ENCODE data around the gene PHOSPHO2. TPM values are rescaled to one million over a fixed set of nuclear protein-coding genes. Genes with fewer than 3 reads are reported as not detected.

Gene PHOSPHO2, protein sequence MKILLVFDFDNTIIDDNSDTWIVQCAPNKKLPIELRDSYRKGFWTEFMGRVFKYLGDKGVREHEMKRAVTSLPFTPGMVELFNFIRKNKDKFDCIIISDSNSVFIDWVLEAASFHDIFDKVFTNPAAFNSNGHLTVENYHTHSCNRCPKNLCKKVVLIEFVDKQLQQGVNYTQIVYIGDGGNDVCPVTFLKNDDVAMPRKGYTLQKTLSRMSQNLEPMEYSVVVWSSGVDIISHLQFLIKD
- 1 to 10 TPM; 1.4 to 3.4 TPM for total RNA-seq

DNA sequence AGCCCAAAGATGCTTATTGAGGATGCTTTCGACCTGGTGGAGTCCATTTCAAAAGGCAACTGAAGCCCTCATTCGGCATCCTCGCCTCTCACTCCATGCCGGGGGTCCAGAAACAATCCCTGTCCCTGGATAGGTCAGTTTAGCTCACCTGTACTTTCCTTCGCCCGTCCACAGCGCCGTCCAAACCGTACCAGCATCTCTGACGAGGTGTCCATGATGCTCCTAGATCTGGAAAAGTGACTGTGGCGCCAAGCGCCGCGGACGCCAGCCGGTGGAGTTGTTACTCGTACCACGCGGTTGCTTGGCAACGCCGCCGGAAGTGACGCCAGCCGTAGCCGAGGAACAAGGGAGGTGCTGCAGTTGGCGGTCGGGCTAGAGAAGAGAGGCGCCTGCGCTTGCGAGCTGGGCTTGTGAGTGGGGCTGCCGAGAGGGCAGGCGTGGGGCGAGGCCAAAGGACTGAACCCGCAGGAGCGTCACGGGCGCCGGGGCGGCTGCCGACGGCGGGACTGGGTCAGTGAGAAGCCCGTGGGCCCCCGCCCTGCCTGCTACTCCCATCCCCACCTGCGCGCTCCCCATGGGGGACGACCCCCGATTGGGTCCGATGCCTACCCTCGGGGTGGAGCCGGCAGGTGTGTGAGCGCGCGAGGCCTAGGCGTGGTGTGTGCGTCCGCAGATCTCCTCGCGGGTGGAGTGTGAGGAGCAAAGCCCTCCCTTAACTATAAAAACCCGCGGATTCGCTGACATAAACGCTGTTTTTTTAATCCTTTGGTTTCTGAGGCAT is at the start of gene PHOSPHO2, which contains the start of gene CFAP210:
PHOSPHO2 (plus strand) TSS at position 357 of the 781 bp plus-strand sequence. CDS start 6,503 bp downstream, outside the sequence.
CFAP210 (minus strand) TSS at position 293 of the 781 bp plus-strand sequence; CDS start at position 215, 78 bp downstream.
- Mint-ChIP-seq H3K36me3 (peaks cover 12 to 16% of the 10 kb centered on the region in 2 donors), H3K9me3 (peaks cover 6 to 12% of the 10 kb centered on the region in 2 donors), H3K27ac (peak within 1 kb of the TSS; percentile 91 to 93)
- DNase-seq (ENCODE audit: low spot score in 2 of 2) (peak; percentile 96 to 98), ATAC-seq (peak; percentile 99 to 100)

DNA sequence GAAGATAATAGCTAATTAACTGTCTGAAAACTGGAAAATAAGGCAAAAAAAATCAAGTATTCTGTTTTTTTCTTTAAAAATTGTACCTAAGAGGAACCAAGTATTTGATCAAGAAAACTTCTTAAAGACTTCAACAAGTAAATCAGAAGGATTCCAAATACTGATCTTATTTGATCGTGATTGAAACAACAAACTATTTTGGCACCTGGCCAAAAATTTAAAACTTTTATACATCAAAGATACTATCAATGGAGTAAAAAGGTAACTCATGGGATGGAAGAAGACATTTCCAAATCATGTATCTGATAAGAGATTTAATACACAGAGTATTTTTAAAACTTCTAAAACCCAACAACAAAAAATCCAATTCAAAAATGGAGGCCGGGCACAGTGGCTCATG is 46.8 kb upstream of the PHOSPHO2 start:
- ATAC-seq (no peak), DNase-seq (ENCODE audit: low spot score in 2 of 2) (no peak)
- Mint-ChIP-seq H3K9me3 (peaks cover 0 to 3% of the 10 kb centered on the region in 2 donors), H3K36me3 (no peaks in the 10 kb centered on the region), H3K27ac (no peak overlapping the region)

DNA sequence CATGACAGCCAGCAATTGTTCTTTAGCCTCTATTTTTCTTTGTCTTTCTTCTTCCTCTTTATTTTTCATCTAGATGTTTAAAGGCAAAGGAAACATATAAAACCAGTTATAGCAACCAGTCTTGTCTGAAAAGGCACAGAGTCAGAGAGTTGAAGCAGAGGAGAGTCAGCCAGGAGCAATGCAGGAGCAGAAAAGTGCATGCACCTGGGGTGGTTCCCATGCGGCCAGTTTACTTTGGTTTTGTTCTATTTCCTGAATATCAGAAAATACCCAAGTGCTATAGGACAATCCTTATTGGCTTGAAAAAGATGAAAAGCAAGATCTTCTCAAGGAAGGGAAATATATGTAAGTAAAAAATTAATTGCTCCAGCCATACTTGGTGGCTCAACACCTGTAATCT is 45.0 kb upstream of the PHOSPHO2 start:
- no peak for ATAC-seq
- H3K9me3 Mint-ChIP-seq = peaks cover 0 to 2% of the 10 kb centered on the region in 2 donors
- H3K36me3 Mint-ChIP-seq = no peaks in the 10 kb centered on the region
- no peak overlapping the region for H3K27ac Mint-ChIP-seq
- DNase-seq (ENCODE audit: low spot score in 2 of 2) = no peak

DNA sequence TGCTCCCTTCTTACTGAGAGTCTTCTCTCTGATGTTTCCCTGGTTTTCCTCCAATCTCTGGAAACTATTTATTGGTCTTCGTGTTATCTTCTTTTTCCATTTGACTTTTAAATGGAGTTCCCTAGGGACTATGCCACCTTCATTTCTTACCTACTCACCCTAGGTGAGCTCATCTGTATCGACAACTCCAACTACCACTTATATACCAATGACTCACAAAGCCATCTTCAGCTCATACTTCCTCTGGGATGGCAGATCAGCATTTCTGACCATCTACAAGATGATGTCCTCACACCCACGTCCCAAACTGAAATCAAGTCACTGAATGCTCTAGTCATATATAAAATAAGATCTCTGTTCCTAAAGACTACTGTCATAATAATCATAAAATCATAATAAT is 40.6 kb upstream of the PHOSPHO2 start:
- ATAC-seq (peak in 1 of 2 donors; percentile 38), DNase-seq (ENCODE audit: low spot score in 2 of 2) (no peak)
- H3K9me3 Mint-ChIP-seq = no peaks in the 10 kb centered on the region
- no peaks in the 10 kb centered on the region for H3K36me3 Mint-ChIP-seq
- H3K27ac Mint-ChIP-seq = no peak overlapping the region

DNA sequence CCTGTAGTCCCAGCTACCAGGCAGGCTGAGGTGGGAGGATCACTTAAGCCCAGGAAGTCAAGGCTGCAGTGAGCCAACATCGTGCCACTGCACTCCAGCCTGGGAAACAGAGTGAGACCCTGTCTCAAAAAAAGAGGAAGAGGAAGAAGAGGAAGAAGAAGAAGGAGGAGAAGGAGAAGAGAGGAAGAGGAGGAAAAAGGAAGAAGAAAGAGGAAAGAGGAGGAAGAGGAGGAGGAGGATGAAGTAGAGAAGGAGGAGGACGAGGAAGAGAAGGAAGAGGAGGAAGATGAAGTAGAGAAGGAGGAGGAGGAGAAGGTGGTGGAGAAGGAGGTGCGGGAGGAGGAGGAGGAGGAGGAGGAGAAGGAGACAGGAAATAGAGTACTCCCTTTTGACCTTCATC is 38.1 kb upstream of the PHOSPHO2 start:
- ATAC-seq (no peak), DNase-seq (ENCODE audit: low spot score in 2 of 2) (no peak)
- Mint-ChIP-seq H3K36me3 (no peaks in the 10 kb centered on the region), H3K9me3 (no peaks in the 10 kb centered on the region), H3K27ac (peak overlapping the region in 1 of 2 donors; percentile 46)

DNA sequence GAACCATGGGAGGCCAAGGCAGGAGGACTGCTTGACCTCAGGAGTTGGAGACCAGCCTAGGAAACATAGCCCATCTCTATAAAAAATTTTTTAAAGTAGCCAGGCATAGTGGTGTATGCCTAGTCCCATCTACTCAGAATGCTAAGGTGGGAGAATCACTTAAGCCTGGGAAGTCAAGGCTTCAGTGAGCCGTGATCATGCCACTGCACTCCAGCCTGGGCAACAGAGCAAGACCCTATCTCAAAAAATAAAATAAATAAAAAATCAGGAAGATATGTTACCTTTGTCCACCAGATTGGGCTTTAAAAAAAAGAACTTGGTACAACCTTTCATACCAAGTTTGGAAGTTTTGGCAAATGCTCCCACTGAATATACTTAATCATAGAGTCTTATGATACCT is 35.4 kb upstream of the PHOSPHO2 start:
- DNase-seq (ENCODE audit: low spot score in 2 of 2) = no peak
- no peak for ATAC-seq
- Mint-ChIP-seq H3K36me3 (no peaks in the 10 kb centered on the region), H3K27ac (no peak overlapping the region), H3K9me3 (no peaks in the 10 kb centered on the region)

DNA sequence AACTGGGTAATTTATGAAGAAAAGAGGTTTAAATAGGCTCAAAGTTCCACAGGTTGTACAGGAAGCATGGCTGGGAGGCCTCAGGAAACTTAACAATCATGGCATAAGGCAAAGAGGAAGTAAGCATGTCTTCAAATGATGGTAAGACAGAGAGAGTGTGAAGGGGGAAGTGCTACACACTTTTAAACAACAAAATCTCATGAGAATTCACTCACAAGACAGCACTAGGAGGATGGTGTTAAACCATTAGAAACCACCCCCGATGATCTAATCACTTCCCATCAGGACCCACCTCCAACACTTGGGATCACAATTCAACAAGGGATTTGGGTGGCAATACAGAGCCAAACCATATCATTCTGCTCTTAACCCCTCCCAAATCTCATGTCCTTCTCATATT is 34.9 kb upstream of the PHOSPHO2 start:
- no peak for DNase-seq (ENCODE audit: low spot score in 2 of 2)
- Mint-ChIP-seq H3K27ac (no peak overlapping the region), H3K9me3 (no peaks in the 10 kb centered on the region), H3K36me3 (no peaks in the 10 kb centered on the region)
- no peak for ATAC-seq

DNA sequence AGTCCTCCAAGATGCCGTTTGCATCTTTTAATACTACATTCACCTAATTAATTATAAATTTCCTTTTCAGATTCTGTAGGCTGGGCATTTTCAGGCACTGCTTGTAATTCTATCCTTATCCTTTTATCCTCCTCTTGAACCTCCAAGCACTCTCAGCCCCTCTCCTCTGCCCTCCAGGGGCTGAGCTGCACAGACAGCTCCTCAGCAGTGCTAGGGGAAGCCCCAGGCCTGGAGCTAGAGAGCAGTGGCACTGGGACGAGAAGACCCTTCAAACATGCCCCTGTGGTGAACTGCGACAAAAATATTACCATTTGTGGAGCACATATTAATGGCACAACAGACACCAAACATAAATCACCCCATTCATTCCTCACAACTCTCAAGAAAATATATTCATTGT is 33.0 kb upstream of the PHOSPHO2 start:
- no peak for DNase-seq (ENCODE audit: low spot score in 2 of 2)
- ATAC-seq = no peak
- Mint-ChIP-seq H3K36me3 (no peaks in the 10 kb centered on the region), H3K9me3 (no peaks in the 10 kb centered on the region), H3K27ac (no peak overlapping the region)

DNA sequence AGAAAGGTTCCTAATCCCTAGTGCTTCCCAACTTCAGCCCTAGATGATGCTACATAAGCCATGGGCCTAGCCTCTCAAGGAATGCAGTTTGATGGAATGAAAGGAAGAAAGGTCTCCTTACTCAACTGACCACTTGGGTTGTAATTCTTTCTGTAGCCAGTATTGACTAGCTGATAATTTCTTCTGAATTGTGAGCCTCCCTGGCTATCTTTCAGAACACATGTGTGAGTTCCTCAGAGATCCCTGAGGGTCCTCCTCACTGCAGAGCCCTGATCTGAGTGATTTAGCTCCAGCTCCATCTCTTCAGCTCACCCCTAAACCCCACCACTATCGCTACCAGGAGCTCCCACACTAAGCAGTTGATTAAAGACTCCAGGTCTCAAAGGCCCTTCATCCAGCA is 31.5 kb upstream of the PHOSPHO2 start:
- ATAC-seq (no peak), DNase-seq (ENCODE audit: low spot score in 2 of 2) (no peak)
- Mint-ChIP-seq H3K36me3 (no peaks in the 10 kb centered on the region), H3K9me3 (no peaks in the 10 kb centered on the region), H3K27ac (no peak overlapping the region)

DNA sequence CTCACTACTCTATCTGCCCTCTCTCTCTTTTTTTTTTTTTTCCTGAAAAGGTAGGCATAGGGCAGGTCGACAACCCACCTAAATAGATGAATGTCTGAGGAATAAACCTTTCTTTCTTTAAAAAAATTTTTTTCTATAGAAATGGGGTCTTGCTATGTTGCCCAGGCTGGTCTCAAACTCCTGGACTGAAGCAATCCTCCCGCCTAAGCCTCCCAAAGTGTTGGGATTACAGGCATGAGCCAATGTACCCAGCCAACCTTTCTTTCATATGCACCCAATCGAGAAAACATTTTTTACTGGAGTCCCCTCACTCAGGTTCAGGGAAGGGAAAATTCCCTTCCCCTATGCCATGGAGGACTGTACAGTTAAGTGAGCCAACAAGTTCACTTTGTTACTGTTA is 31.0 kb upstream of the PHOSPHO2 start:
- no peak for DNase-seq (ENCODE audit: low spot score in 2 of 2)
- no peaks in the 10 kb centered on the region for H3K9me3 Mint-ChIP-seq
- no peak for ATAC-seq
- no peaks in the 10 kb centered on the region for H3K36me3 Mint-ChIP-seq
- no peak overlapping the region for H3K27ac Mint-ChIP-seq

DNA sequence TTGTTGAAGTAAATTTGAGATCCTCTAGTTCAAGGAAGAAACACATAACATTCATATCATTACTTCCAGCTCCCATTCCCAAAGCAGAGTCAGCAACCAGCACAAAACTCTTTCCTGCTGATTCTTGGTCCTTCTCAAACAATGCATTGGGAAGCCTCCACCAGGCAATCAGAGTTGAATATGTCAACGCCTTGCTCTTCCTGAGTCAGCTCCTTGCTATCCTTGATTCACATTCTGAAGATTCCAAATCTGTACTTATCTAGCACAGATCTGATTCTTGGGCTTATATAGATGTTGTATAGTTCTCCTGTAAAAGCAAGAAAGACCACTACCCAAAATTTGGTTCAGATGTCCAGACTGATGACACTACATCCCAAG is 29.7 kb upstream of the PHOSPHO2 start:
- ATAC-seq (no peak), DNase-seq (ENCODE audit: low spot score in 2 of 2) (no peak)
- H3K36me3 Mint-ChIP-seq = no peaks in the 10 kb centered on the region
- H3K9me3 Mint-ChIP-seq = no peaks in the 10 kb centered on the region
- no peak overlapping the region for H3K27ac Mint-ChIP-seq

DNA sequence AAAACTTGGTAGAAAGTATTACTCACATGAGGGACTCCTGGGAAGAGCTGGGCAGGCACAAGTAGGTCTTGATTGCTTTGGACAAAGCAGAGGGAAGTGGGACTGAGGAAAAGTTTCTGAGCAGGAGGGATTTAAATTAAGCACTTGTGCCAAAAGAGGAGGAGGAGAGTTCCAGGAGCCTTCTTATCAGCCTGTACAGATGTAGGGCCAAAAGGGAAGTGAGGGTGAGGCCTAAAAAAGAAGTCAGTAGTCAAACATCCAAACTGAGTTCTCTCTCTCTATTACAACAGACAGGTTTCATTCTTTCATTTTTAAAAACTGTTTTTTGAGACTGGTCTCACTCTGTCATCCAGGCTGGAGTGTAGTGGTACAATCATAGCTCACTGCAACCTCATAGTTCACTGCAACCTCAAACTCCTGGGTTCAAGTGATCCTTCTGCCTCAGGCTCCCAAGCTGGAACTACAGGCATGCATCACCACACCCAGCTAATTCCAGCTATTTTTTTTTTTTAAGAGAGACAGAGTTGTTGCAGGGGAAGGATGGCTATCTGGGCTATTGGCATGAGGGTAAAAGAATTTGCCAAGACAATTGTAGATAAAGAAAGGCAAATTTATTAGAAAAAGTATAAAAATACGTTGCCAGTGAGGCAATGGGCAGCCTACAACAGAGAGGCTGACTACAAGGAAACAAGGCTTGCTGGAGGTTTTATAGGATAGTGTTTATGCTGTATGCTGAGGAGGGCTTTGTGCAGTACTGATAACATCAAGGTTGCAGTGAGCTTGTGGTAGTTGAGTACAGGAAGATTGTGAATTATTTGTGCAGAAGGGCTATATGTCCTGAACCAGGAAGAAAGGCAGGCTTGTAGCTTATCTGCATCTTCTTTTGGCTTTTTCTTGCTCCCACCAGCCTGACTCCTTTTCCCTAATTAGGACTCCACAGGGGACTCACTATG is 29.0 kb upstream of the PHOSPHO2 start:
- Mint-ChIP-seq H3K36me3 (no peaks in the 10 kb centered on the region), H3K9me3 (no peaks in the 10 kb centered on the region), H3K27ac (peak overlapping the region in 1 of 2 donors; percentile 2)
- no peak for DNase-seq (ENCODE audit: low spot score in 2 of 2)
- no peak for ATAC-seq

DNA sequence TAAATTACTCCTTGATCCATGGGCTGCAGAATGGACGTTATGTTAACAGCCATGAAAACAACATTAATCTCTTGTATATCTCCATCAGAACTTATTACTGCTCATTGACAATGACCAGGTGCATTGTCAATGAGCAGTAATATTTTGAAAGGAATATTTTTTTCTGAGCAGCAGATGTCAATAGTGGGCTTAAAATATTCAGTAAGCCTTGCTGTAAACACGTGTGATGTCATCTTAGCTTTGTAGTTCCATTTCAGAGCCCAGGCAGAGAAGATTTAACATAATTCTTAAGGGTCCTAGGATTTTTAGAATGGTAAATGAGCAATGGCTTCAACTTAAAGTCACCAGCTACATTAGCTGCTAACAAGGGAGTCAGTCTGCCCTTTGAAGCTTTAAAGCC is 26.7 kb upstream of the PHOSPHO2 start:
- no peak overlapping the region for H3K27ac Mint-ChIP-seq
- DNase-seq (ENCODE audit: low spot score in 2 of 2) (no peak), ATAC-seq (no peak)
- H3K9me3 Mint-ChIP-seq = no peaks in the 10 kb centered on the region
- H3K36me3 Mint-ChIP-seq = no peaks in the 10 kb centered on the region

DNA sequence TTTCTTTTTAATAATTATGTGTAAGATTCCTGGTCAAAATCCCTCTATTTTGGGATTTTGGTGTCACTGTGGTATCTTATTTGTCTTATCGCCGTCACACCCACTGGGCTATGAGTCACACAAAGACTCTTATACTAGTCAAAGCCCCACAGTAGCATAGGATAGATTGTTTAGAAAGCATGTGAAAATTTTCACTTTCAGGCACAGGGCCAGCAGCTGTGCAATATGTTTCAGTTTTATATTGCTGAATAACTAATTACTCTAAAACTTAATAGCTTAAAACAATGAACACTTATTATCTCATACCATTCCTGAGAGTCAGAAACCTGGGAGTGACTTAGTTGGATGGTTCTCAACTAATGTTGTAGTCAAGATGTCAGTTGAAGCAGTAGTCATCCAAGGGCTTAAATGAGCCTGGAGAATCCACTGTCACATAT is 24.0 kb upstream of the PHOSPHO2 start:
- no peaks in the 10 kb centered on the region for H3K9me3 Mint-ChIP-seq
- no peak overlapping the region for H3K27ac Mint-ChIP-seq
- ATAC-seq (peak in 1 of 2 donors; percentile 62), DNase-seq (ENCODE audit: low spot score in 2 of 2) (no peak)
- H3K36me3 Mint-ChIP-seq = no peaks in the 10 kb centered on the region

DNA sequence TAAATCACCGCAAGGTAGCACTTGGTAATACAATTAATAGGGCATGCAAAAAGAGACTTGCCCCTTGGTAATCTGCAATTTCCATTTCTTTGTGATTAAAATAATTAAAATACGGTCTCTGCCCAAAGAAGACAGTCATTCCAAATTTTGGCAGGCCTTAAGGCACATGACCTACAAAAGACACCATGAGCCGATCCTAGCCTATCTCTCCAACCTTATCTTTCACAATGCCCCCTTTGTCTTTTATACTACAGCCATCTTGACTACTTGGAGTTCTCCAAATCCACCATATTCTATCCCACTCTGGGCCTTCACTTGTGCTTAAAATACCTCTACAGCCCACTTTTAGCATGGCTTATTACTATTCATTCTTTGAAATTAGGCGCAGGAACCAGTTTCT is 23.3 kb upstream of the PHOSPHO2 start:
- DNase-seq (ENCODE audit: low spot score in 2 of 2) (no peak), ATAC-seq (no peak)
- Mint-ChIP-seq H3K9me3 (no peaks in the 10 kb centered on the region), H3K27ac (no peak overlapping the region), H3K36me3 (no peaks in the 10 kb centered on the region)

DNA sequence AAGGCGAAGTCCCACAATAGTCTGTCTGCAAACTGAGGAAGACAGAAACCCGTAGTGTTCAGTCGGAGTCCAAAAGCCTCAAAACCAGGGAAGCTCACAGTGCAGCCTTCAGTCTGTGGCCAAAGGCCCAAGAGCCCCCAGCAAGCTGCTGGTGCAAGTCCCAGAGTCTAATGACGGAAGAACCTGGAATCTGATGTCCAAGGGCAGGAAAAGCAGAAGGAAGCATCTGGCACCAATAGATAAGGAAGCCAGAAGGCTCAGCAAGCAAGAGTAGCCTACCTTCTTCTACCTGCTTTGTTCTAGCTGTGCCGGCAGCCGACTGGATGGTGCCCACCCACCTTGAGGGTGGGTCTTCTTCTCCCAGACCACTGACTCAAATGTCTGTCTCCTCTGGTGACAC is 21.9 kb upstream of the PHOSPHO2 start:
- H3K36me3 Mint-ChIP-seq = no peaks in the 10 kb centered on the region
- no peak overlapping the region for H3K27ac Mint-ChIP-seq
- no peaks in the 10 kb centered on the region for H3K9me3 Mint-ChIP-seq
- ATAC-seq (no peak), DNase-seq (ENCODE audit: low spot score in 2 of 2) (no peak)

DNA sequence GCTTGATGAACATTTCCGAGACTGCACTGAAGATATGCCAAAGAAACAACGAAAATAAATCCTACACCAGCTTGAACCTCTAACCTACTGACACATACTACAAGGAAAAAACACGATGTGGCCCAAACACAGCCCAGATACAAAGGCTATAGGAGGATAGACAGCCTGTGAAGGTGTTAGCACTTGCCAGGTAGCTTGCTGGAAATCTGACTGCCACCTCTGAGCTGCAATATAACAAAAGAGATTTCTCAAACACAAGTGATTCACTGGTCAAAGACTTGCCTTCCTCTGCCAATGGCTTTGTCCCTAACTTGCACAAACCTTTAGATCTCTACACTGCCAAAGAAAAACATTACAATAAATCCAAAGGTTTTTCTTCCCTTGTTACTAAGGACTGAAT is 21.2 kb upstream of the PHOSPHO2 start:
- H3K9me3 Mint-ChIP-seq = no peaks in the 10 kb centered on the region
- DNase-seq (ENCODE audit: low spot score in 2 of 2) (no peak), ATAC-seq (no peak)
- no peaks in the 10 kb centered on the region for H3K36me3 Mint-ChIP-seq
- H3K27ac Mint-ChIP-seq = no peak overlapping the region

Measured in activated naive CD4-positive, alpha-beta T cell treated with anti-CD3 and anti-CD28 coated beads, Interleukin-2, amount 50 U/mL, for 72 hours (primary cell).